ENCODE data around the gene RASSF3.

Gene RASSF3

GRCh38 chr12:64624035-64624434, 13.7 kb downstream of the RASSF3 start:
- H3K27ac ChIP-seq = peak overlapping the region; percentile 85; the same call in 1 of the 2 replicates
- TF ChIP-seq, protein P1, sequence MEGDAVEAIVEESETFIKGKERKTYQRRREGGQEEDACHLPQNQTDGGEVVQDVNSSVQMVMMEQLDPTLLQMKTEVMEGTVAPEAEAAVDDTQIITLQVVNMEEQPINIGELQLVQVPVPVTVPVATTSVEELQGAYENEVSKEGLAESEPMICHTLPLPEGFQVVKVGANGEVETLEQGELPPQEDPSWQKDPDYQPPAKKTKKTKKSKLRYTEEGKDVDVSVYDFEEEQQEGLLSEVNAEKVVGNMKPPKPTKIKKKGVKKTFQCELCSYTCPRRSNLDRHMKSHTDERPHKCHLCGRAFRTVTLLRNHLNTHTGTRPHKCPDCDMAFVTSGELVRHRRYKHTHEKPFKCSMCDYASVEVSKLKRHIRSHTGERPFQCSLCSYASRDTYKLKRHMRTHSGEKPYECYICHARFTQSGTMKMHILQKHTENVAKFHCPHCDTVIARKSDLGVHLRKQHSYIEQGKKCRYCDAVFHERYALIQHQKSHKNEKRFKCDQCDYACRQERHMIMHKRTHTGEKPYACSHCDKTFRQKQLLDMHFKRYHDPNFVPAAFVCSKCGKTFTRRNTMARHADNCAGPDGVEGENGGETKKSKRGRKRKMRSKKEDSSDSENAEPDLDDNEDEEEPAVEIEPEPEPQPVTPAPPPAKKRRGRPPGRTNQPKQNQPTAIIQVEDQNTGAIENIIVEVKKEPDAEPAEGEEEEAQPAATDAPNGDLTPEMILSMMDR (IDR thresholded peaks at IDR 0.05) = no peak
- TF ChIP-seq ZFX (IDR thresholded peaks at IDR 0.05; ENCODE audit: borderline replicate concordance) = no peak

DNA sequence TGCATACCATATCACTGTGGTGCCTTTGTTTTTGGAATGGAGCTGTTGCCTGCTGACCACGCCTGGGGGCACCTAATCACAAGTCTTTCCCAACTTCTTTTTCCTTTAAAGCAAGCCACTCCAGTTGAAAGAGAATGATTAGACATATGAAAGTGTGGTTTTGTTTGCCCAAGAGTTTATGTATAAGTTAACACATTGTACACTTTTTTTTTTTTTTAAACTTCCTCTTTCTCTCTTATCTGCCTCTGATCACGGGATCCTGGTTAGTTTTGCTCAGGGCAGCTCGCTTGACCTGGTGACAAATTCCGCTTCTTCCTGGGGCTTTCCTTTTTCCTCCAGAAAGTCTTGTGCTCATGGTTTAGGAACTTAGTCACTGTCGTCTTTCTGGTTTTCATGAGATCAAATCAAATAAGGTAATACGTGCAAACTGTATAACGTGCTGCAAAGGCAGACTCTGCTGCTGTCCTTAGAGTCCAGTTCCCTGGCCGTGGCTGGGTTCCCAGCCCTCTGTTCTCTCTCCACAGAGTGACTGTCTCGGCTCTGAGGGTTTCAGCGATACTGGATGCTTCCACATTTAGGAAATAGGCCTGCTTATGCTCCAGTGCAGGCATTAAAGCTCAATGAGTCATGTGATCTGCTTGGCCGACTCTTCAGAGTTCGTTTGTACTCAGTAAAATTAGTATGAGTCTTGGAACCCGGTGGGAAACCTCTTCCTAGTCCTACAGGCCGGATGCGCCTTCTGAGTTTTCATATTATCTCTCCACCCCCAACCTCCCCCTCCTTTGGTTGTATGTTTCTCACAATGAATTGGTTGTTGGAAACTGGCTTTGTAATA, 15.2 kb downstream of the RASSF3 start:
- H3K27ac ChIP-seq = peak overlapping the region; percentile 85
- TF ChIP-seq, protein P1 (IDR thresholded peaks at IDR 0.05) = no peak
- TF ChIP-seq ZFX (IDR thresholded peaks at IDR 0.05; ENCODE audit: borderline replicate concordance) = no peak

DNA sequence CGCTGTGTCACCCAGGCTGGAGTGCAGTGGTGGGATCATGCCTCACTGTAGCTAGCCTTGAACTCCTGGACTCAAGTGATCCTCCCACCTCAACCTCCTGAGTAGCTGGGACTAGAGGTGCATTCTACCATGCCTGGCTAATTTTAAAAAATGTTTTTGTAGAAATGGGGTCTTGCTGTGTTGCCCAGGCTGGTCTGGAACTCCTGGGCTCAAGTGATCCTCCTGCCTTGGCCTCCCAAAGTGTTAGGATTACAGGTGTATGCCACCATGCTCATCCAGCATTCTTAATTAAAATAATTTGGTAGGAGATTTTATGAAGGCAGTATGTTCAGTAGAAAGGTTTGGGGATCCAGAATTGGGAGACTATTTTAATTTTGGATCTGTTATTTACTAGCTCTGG, 16.3 kb downstream of the RASSF3 start:
- H3K27ac ChIP-seq = peak overlapping the region; percentile 85; the same call in 1 of the 2 replicates

DNA sequence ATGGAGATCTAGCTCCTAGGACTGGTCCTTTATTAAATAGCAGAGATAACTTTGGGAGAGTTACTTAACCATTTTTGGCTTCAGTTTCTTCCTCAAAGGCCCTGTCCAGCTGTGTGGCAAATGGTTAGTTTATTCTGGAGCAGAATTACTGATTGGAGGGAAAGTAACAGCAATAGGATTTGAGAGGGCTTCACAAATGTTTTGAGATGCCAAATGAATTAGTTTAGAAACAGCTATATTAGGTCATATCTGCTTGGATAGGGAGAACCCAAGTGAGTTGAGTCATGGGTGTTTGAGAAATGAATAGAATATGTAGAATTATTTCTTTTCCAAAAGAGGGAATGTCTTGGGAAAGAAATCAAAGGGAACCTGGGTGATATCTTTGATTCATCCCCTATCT, 17.5 kb downstream of the RASSF3 start:
- no peak overlapping the region for H3K27ac ChIP-seq
- TF ChIP-seq, protein P1 (IDR thresholded peaks at IDR 0.05) = no peak
- TF ChIP-seq ZFX (IDR thresholded peaks at IDR 0.05; ENCODE audit: borderline replicate concordance) = no peak

DNA sequence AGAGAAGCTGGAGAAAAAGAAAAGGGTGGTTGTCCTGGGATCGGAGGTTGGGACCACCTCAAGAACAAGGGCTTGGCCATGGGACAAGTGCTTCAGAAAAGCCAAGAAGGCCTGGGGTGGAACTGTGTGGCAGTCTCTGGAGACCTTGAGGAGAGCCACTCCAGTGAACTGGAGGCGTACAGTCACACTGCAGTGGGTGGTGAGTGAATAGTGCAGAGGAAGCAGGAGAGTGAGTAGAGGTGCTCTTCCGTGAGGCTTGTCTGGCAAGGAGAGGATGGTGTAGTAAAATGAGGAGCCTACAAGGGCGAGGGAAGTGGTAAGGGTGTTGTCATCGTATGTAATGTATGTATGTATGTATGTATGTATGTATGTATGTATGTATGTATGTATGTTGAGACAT, 20.9 kb downstream of the RASSF3 start:
- TF ChIP-seq, protein P1 (IDR thresholded peaks at IDR 0.05) = no peak
- no peak for TF ChIP-seq ZFX (IDR thresholded peaks at IDR 0.05; ENCODE audit: borderline replicate concordance)
- H3K27ac ChIP-seq = no peak overlapping the region

- TF ChIP-seq, protein P1 (IDR thresholded peaks at IDR 0.05) = no peak
- H3K27ac ChIP-seq = peak overlapping the region; percentile 46
Measured at GRCh38 chr12:64633011-64633939, 23.0 kb downstream of the RASSF3 start.

DNA sequence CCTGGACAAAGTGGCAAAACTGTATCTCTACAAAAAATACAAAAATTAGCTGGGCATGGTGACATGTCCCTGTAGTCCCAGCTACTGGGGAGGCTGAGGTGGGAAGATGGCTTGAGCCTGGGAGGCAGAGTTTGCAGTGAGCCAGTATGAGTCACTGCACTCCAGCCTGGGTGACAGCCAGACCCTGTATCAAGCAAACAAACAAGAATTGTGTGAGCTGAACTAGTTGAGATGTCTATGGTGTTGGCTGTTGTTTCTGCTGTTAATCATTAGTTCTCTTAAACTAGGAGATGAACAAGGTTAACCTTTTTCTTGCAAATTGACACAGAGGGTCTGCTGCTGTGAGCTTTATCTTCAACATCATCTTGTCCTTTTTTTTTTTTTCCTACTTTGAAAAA, 23.6 kb downstream of the RASSF3 start:
- H3K27ac ChIP-seq = peak overlapping the region; percentile 46
- TF ChIP-seq, protein P1 (IDR thresholded peaks at IDR 0.05) = no peak
- TF ChIP-seq ZFX (IDR thresholded peaks at IDR 0.05; ENCODE audit: borderline replicate concordance) = no peak
